Measurements from ENCODE around the gene AADACL4. TPM values are rescaled to one million over a fixed set of nuclear protein-coding genes. Genes with fewer than 3 reads are reported as not detected.

The AADACL4 gene
- total and polyA plus RNA-seq, 9 of the 15 experiments (the other 6 are each of a cell fraction or from before 2014, with no cell fraction given), result not detected

DNA sequence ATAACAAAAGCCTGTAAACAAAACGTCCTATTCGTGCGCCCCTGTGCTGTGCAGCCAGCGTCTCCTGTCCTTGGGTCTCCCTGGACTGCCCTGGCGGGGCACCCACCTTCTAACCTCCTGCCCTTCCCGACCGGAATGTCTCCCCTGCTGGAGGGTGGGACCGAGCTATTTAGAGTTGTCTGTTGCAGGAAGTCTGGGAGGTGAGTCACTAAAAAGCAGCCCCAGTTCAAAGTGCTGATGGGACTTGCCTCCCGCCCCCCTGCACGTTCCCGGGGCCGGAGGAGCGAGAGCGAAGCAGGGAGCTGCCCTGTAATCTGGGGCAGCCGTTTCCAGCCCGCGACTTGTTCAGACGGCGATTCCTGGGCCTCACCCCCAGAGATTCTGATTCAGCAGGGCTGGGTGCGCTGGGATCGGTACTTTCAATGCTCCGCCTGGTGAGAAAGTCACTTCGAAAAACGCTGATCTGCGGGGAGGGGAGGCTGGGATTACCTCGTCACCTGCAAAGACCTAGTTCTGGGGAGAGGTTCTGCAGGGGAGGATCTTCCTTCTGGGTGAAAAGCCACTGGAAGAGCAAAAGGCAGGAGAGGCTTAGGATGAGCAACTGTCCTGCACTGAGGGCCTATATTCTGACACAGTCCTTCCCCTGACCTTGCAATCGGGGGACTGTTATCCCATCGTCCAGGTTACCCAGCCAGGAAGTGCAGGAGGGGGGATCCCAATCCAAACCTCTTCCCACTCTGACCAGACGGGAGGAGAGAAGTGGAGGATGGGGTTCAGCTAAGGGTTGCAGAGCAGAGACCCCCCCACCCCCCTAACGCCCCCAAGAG, 24.7 kb upstream of the AADACL4 start (continued):
- TF ChIP-seq, protein P1, sequence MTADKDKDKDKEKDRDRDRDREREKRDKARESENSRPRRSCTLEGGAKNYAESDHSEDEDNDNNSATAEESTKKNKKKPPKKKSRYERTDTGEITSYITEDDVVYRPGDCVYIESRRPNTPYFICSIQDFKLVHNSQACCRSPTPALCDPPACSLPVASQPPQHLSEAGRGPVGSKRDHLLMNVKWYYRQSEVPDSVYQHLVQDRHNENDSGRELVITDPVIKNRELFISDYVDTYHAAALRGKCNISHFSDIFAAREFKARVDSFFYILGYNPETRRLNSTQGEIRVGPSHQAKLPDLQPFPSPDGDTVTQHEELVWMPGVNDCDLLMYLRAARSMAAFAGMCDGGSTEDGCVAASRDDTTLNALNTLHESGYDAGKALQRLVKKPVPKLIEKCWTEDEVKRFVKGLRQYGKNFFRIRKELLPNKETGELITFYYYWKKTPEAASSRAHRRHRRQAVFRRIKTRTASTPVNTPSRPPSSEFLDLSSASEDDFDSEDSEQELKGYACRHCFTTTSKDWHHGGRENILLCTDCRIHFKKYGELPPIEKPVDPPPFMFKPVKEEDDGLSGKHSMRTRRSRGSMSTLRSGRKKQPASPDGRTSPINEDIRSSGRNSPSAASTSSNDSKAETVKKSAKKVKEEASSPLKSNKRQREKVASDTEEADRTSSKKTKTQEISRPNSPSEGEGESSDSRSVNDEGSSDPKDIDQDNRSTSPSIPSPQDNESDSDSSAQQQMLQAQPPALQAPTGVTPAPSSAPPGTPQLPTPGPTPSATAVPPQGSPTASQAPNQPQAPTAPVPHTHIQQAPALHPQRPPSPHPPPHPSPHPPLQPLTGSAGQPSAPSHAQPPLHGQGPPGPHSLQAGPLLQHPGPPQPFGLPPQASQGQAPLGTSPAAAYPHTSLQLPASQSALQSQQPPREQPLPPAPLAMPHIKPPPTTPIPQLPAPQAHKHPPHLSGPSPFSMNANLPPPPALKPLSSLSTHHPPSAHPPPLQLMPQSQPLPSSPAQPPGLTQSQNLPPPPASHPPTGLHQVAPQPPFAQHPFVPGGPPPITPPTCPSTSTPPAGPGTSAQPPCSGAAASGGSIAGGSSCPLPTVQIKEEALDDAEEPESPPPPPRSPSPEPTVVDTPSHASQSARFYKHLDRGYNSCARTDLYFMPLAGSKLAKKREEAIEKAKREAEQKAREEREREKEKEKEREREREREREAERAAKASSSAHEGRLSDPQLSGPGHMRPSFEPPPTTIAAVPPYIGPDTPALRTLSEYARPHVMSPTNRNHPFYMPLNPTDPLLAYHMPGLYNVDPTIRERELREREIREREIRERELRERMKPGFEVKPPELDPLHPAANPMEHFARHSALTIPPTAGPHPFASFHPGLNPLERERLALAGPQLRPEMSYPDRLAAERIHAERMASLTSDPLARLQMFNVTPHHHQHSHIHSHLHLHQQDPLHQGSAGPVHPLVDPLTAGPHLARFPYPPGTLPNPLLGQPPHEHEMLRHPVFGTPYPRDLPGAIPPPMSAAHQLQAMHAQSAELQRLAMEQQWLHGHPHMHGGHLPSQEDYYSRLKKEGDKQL (CRISPR knock-in tag; IDR thresholded peaks at IDR 0.05; ENCODE audit: borderline replicate concordance), result no peak
- 0 out of 2 replicates have a peak, but pooled peaks have one; percentile 23 for TF ChIP-seq GATAD2A (IDR thresholded peaks at IDR 0.05)
- TF ChIP-seq ZNF41 (CRISPR knock-in tag; conservative IDR thresholded peaks at IDR 0.05), result no peak
- TF ChIP-seq, protein P2, sequence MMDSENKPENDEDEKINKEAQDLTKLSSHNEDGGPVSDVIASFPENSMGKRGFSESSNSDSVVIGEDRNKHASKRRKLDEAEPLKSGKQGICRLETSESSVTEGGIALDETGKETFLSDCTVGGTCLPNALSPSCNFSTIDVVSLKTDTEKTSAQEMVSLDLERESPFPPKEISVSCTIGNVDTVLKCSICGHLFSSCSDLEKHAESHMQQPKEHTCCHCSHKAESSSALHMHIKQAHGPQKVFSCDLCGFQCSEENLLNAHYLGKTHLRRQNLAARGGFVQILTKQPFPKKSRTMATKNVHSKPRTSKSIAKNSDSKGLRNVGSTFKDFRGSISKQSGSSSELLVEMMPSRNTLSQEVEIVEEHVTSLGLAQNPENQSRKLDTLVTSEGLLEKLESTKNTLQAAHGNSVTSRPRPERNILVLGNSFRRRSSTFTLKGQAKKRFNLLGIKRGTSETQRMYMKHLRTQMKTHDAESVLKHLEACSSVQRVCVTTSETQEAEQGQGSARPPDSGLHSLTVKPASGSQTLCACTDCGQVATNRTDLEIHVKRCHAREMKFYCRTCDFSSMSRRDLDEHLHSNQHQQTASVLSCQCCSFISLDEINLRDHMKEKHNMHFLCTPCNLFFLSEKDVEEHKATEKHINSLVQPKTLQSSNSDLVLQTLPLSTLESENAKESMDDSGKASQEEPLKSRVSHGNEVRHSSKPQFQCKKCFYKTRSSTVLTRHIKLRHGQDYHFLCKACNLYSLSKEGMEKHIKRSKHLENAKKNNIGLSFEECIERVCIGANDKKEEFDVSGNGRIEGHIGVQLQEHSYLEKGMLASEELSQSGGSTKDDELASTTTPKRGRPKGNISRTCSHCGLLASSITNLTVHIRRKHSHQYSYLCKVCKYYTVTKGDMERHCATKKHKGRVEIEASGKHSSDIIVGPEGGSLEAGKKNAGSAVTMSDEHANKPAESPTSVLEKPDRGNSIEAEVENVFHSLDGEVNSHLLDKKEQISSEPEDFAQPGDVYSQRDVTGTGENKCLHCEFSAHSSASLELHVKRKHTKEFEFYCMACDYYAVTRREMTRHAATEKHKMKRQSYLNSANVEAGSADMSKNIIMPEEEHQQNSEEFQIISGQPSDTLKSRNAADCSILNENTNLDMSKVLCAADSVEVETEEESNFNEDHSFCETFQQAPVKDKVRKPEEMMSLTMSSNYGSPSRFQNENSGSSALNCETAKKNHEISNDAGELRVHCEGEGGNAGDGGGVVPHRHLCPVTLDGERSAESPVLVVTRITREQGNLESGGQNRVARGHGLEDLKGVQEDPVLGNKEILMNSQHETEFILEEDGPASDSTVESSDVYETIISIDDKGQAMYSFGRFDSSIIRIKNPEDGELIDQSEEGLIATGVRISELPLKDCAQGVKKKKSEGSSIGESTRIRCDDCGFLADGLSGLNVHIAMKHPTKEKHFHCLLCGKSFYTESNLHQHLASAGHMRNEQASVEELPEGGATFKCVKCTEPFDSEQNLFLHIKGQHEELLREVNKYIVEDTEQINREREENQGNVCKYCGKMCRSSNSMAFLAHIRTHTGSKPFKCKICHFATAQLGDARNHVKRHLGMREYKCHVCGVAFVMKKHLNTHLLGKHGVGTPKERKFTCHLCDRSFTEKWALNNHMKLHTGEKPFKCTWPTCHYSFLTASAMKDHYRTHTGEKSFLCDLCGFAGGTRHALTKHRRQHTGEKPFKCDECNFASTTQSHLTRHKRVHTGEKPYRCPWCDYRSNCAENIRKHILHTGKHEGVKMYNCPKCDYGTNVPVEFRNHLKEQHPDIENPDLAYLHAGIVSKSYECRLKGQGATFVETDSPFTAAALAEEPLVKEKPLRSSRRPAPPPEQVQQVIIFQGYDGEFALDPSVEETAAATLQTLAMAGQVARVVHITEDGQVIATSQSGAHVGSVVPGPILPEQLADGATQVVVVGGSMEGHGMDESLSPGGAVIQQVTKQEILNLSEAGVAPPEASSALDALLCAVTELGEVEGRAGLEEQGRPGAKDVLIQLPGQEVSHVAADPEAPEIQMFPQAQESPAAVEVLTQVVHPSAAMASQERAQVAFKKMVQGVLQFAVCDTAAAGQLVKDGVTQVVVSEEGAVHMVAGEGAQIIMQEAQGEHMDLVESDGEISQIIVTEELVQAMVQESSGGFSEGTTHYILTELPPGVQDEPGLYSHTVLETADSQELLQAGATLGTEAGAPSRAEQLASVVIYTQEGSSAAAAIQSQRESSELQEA (IDR thresholded peaks at IDR 0.05; ENCODE audit: low read depth), result no peak
- TF ChIP-seq RAD21 (CRISPR knock-in tag; conservative IDR thresholded peaks at IDR 0.05 in 1 of 2, IDR thresholded peaks at IDR 0.05 in 1 of 2), result 0 out of 4 replicates have a peak, but pooled peaks of 1 of the 2 experiments have one; percentile 10
- TF ChIP-seq ZFPM2 (CRISPR knock-in tag; IDR thresholded peaks at IDR 0.05), result no peak
- TF ChIP-seq, protein P3, sequence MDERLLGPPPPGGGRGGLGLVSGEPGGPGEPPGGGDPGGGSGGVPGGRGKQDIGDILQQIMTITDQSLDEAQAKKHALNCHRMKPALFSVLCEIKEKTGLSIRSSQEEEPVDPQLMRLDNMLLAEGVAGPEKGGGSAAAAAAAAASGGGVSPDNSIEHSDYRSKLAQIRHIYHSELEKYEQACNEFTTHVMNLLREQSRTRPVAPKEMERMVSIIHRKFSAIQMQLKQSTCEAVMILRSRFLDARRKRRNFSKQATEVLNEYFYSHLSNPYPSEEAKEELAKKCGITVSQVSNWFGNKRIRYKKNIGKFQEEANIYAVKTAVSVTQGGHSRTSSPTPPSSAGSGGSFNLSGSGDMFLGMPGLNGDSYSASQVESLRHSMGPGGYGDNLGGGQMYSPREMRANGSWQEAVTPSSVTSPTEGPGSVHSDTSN (CRISPR knock-in tag; IDR thresholded peaks at IDR 0.05; ENCODE audit: low read depth), result 0 out of 2 replicates have a peak, but pooled peaks have one; percentile 4
- TF ChIP-seq, protein P3 (tag; conservative IDR thresholded peaks at IDR 0.05; ENCODE audit: low read depth), result no peak

Measured in K562 (cell line).